ENCODE measurements around the gene PPFIBP1.
A peak's percentile ranks its signal among the peaks of the same experiment; 100 is the strongest.
"Not testable (repeated sequence)": the region's sequence is repeated elsewhere in the genome, so short reads cannot be mapped to it uniquely, and the experiment has no call there.

Gene PPFIBP1

GRCh38 chr12:27732281-27732680 lies 208.3 kb downstream of the PPFIBP1 start:
- DNase-seq = no peak

- peak; percentile 56 for DNase-seq
These were observed 209.1 kb downstream of the PPFIBP1 start for GRCh38 chr12:27733052-27733656.

- DNase-seq = no peak
These were observed 209.8 kb downstream of the PPFIBP1 start for GRCh38 chr12:27733791-27734190.

- DNase-seq = not testable (repeated sequence)
These were observed 210.3 kb downstream of the PPFIBP1 start for GRCh38 chr12:27734321-27734720.

GRCh38 chr12:27743601-27744000 lies 219.6 kb downstream of the PPFIBP1 start:
- no peak for DNase-seq

All from CD4-positive, alpha-beta T cell treated with Interleukin-21 for 1 hour (primary cell).